ENCODE measurements around the gene PROZ.

GRCh38 chr13:113125506-113126264 lies 32.8 kb upstream of the PROZ start:
- TF ChIP-seq NCOA1 (CRISPR knock-in tag; IDR thresholded peaks at IDR 0.05) (no peak), POLR2A (IDR thresholded peaks at IDR 0.05; ENCODE audit: insufficient read depth in 1 of 2, low read depth in 2 of 2, low read length in 2 of 2) (no peak), CTCF (CRISPR knock-in tag; IDR thresholded peaks at IDR 0.05) (no peak), EZH2 (conservative IDR thresholded peaks at IDR 0.05; ENCODE audit: low read depth, low read length) (no peak), SIN3A (IDR thresholded peaks at IDR 0.05; ENCODE audit: borderline replicate concordance, low read depth, low read length) (no peak), ZNF274 (CRISPR knock-in tag; IDR thresholded peaks at IDR 0.05) (no peak), ZNF34 (CRISPR knock-in tag; IDR thresholded peaks at IDR 0.05; ENCODE audit: borderline replicate concordance) (no peak)
- TF ChIP-seq, protein P1, sequence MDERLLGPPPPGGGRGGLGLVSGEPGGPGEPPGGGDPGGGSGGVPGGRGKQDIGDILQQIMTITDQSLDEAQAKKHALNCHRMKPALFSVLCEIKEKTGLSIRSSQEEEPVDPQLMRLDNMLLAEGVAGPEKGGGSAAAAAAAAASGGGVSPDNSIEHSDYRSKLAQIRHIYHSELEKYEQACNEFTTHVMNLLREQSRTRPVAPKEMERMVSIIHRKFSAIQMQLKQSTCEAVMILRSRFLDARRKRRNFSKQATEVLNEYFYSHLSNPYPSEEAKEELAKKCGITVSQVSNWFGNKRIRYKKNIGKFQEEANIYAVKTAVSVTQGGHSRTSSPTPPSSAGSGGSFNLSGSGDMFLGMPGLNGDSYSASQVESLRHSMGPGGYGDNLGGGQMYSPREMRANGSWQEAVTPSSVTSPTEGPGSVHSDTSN (CRISPR knock-in tag; IDR thresholded peaks at IDR 0.05) = no peak

All from HepG2 (cell line).